ENCODE data around the gene KLK13.
A peak's percentile ranks its signal among the peaks of the same experiment; 100 is the strongest.

KLK13 gene

DNA sequence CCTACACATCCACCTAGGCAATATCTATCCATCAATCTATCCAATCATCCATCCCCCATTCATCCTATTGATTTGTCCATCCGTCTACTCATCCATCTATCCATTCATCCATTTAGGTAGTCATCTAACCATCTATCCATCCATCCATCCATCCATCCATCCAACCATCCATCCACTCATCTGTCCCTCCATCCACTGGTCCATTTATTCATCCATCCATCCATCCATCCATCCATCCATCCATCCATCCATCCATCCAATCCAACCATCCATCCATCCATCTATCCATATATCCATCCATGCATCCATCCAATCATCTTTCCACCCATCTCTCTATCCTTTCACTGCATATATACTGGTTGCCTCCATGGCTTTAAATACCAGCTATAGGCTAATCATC, 3.9 kb downstream of the KLK13 start:
- H3K4me1 ChIP-seq (ENCODE audit: control insufficient read depth, insufficient read depth, low read length), result peaks cover 5% of the 10 kb centered on the region; the same call in 1 of the 2 replicates
- H3K9me3 ChIP-seq (ENCODE audit: control insufficient read depth, insufficient read depth, low read length), result no peaks in the 10 kb centered on the region
- H3K4me3 ChIP-seq (ENCODE audit: low read depth, low read length), result no peak overlapping the region
- no peaks in the 10 kb centered on the region for H3K27me3 ChIP-seq (ENCODE audit: control insufficient read depth, insufficient read depth, low read length)
- no peak overlapping the region for H3K9ac ChIP-seq (ENCODE audit: low read depth, low read length)
- no peaks in the 10 kb centered on the region for H3K36me3 ChIP-seq (ENCODE audit: control insufficient read depth, insufficient read depth, low read length)
- H3K27ac ChIP-seq (ENCODE audit: low read depth, low read length), result no peak overlapping the region

DNA sequence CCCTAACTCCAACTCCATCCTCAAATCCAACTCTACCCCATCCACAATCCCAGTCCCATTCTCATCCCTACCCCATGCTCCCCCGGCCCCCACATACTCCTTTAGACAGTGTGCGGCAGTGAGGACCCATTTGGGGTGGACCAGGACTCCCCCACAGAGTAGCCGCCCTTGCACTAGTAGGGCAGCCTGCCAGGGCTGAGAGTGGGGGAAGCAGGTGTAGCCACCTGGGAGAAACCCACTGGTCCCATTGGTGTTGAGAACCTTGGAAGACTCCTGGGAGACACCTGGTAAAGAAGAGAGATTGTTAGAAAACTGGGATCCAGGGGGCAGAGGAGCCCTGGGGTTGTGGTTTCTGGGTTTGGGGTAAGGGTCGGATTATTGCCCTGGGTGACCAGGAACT, 4.6 kb downstream of the KLK13 start:
- H3K36me3 ChIP-seq (ENCODE audit: control insufficient read depth, insufficient read depth, low read length), result no peaks in the 10 kb centered on the region
- H3K4me1 ChIP-seq (ENCODE audit: control insufficient read depth, insufficient read depth, low read length), result no peaks in the 10 kb centered on the region
- H3K27ac ChIP-seq (ENCODE audit: low read depth, low read length), result no peak overlapping the region
- H3K4me3 ChIP-seq (ENCODE audit: low read depth, low read length), result no peak overlapping the region
- no peaks in the 10 kb centered on the region for H3K27me3 ChIP-seq (ENCODE audit: control insufficient read depth, insufficient read depth, low read length)
- H3K9me3 ChIP-seq (ENCODE audit: control insufficient read depth, insufficient read depth, low read length), result no peaks in the 10 kb centered on the region
- H3K9ac ChIP-seq (ENCODE audit: low read depth, low read length), result no peak overlapping the region

GRCh38 chr19:51059715-51060114, 5.2 kb downstream of the KLK13 start:
- Histone ChIP-seq H3K4me1 (ENCODE audit: control insufficient read depth, insufficient read depth, low read length) (no peaks in the 10 kb centered on the region), H3K9ac (ENCODE audit: low read depth, low read length) (no peak overlapping the region), H3K9me3 (ENCODE audit: control insufficient read depth, insufficient read depth, low read length) (no peaks in the 10 kb centered on the region), H3K27me3 (ENCODE audit: control insufficient read depth, insufficient read depth, low read length) (no peaks in the 10 kb centered on the region), H3K4me3 (ENCODE audit: low read depth, low read length) (no peak overlapping the region), H3K27ac (ENCODE audit: low read depth, low read length) (no peak overlapping the region), H3K36me3 (ENCODE audit: control insufficient read depth, insufficient read depth, low read length) (no peaks in the 10 kb centered on the region)

GRCh38 chr19:51055866-51056265, 9.0 kb downstream of the KLK13 start:
- Histone ChIP-seq H3K27ac (ENCODE audit: low read depth, low read length) (no peak overlapping the region), H3K9me3 (ENCODE audit: control insufficient read depth, insufficient read depth, low read length) (no peaks in the 10 kb centered on the region), H3K4me1 (ENCODE audit: control insufficient read depth, insufficient read depth, low read length) (no peaks in the 10 kb centered on the region), H3K27me3 (ENCODE audit: control insufficient read depth, insufficient read depth, low read length) (no peaks in the 10 kb centered on the region), H3K9ac (ENCODE audit: low read depth, low read length) (no peak overlapping the region), H3K36me3 (ENCODE audit: control insufficient read depth, insufficient read depth, low read length) (no peaks in the 10 kb centered on the region), H3K4me3 (ENCODE audit: low read depth, low read length) (no peak overlapping the region)

- H3K4me3 ChIP-seq (ENCODE audit: low read depth, low read length), result no peak overlapping the region
- peak overlapping the region; percentile 88 for H3K27ac ChIP-seq (ENCODE audit: low read depth, low read length)
- no peaks in the 10 kb centered on the region for H3K27me3 ChIP-seq (ENCODE audit: control insufficient read depth, insufficient read depth, low read length)
- H3K4me1 ChIP-seq (ENCODE audit: control insufficient read depth, insufficient read depth, low read length), result peaks cover 12% of the 10 kb centered on the region; the same call in 1 of the 2 replicates
- no peak overlapping the region for H3K9ac ChIP-seq (ENCODE audit: low read depth, low read length)
- no peaks in the 10 kb centered on the region for H3K9me3 ChIP-seq (ENCODE audit: control insufficient read depth, insufficient read depth, low read length)
- no peaks in the 10 kb centered on the region for H3K36me3 ChIP-seq (ENCODE audit: control insufficient read depth, insufficient read depth, low read length)
Observed at GRCh38 chr19:51047031-51047335, 17.9 kb downstream of the KLK13 start.

DNA sequence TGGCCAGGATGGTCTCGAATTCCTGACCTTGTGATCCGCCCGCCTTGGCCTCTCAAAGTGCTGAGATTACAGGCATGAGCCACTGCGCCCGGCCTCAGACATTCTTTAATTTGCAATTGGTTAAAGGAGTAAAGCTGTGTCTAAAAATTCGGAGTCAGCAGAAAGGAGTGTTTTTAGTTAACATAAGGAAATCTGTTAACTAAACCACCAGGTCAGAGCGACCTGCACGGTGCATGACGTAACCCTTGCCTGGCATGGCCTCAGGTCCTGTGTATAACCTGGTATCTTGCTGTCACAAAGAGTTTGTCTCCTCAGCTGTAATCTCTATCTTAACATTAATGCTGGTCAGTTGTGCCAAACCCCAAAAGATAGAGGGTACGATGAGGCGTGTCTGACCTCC, 20.6 kb downstream of the KLK13 start:
- Histone ChIP-seq H3K9me3 (ENCODE audit: control insufficient read depth, insufficient read depth, low read length) (no peaks in the 10 kb centered on the region), H3K4me1 (ENCODE audit: control insufficient read depth, insufficient read depth, low read length) (peaks cover 12% of the 10 kb centered on the region; the same call in 1 of the 2 replicates), H3K27me3 (ENCODE audit: control insufficient read depth, insufficient read depth, low read length) (no peaks in the 10 kb centered on the region), H3K9ac (ENCODE audit: low read depth, low read length) (no peak overlapping the region), H3K27ac (ENCODE audit: low read depth, low read length) (no peak overlapping the region), H3K36me3 (ENCODE audit: control insufficient read depth, insufficient read depth, low read length) (no peaks in the 10 kb centered on the region), H3K4me3 (ENCODE audit: low read depth, low read length) (no peak overlapping the region)

DNA sequence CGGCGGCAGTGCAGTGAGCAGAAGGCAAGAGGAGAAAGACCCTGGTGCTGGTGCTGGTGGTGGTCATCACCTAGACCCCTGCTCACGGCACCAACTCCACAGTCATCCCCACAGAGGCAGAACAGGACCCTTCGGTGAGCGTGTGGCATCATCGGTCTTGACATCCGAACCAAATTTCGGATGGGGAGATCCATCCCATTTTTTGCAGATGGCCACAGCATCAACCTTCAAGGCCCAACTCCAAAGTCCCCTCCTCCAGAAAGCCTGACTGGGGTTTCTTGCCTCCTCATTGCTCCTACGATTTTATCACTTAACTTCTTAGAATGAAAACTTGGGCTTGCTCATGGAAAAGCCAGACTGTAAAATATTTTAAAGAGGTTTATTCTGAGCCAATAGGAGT, 21.4 kb downstream of the KLK13 start:
- H3K4me3 ChIP-seq (ENCODE audit: low read depth, low read length), result no peak overlapping the region
- H3K9ac ChIP-seq (ENCODE audit: low read depth, low read length), result no peak overlapping the region
- H3K4me1 ChIP-seq (ENCODE audit: control insufficient read depth, insufficient read depth, low read length), result peaks cover 12% of the 10 kb centered on the region; the same call in 1 of the 2 replicates
- H3K36me3 ChIP-seq (ENCODE audit: control insufficient read depth, insufficient read depth, low read length), result no peaks in the 10 kb centered on the region
- no peaks in the 10 kb centered on the region for H3K9me3 ChIP-seq (ENCODE audit: control insufficient read depth, insufficient read depth, low read length)
- no peaks in the 10 kb centered on the region for H3K27me3 ChIP-seq (ENCODE audit: control insufficient read depth, insufficient read depth, low read length)
- H3K27ac ChIP-seq (ENCODE audit: low read depth, low read length), result no peak overlapping the region

GRCh38 chr19:51040151-51040550, 24.7 kb downstream of the KLK13 start:
- peaks cover 2% of the 10 kb centered on the region; the same call in 1 of the 2 replicates for H3K4me1 ChIP-seq (ENCODE audit: control insufficient read depth, insufficient read depth, low read length)
- H3K27ac ChIP-seq (ENCODE audit: low read depth, low read length), result no peak overlapping the region
- no peak overlapping the region for H3K4me3 ChIP-seq (ENCODE audit: low read depth, low read length)
- H3K36me3 ChIP-seq (ENCODE audit: control insufficient read depth, insufficient read depth, low read length), result no peaks in the 10 kb centered on the region
- no peaks in the 10 kb centered on the region for H3K27me3 ChIP-seq (ENCODE audit: control insufficient read depth, insufficient read depth, low read length)
- H3K9me3 ChIP-seq (ENCODE audit: control insufficient read depth, insufficient read depth, low read length), result no peaks in the 10 kb centered on the region
- no peak overlapping the region for H3K9ac ChIP-seq (ENCODE audit: low read depth, low read length)

GRCh38 chr19:51036519-51036918, 28.4 kb downstream of the KLK13 start:
- H3K4me1 ChIP-seq (ENCODE audit: control insufficient read depth, insufficient read depth, low read length), result no peaks in the 10 kb centered on the region
- no peaks in the 10 kb centered on the region for H3K27me3 ChIP-seq (ENCODE audit: control insufficient read depth, insufficient read depth, low read length)
- H3K27ac ChIP-seq (ENCODE audit: low read depth, low read length), result no peak overlapping the region

DNA sequence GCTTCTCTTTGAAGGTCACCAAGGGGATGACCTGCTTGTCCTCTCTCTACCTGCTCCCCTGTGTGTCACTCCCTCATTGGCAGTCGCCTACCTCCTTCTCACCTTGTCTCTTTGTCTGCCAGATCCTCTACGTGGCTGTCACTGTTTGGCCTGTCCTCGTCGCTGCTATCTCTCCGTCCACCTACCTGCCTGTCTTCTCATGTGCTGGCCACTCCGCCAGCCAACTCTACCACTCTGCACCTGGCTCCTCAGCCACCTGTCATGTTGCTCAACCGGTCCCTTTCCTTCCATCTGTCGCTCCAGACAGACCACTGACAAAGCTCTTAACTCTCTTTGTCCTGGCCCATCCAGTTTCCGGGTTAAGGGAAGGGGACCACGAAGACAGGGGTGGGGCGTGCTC, 30.2 kb downstream of the KLK13 start, which contains the start of gene KLK12:
Gene KLK12, minus strand, starts transcription at position 299 of the 400 bp plus-strand sequence. CDS start 381 bp downstream, outside the sequence.
- no peaks in the 10 kb centered on the region for H3K9me3 ChIP-seq (ENCODE audit: control insufficient read depth, insufficient read depth, low read length)
- H3K36me3 ChIP-seq (ENCODE audit: control insufficient read depth, insufficient read depth, low read length), result no peaks in the 10 kb centered on the region
- no peak within 1 kb of the TSS for H3K9ac ChIP-seq (ENCODE audit: low read depth, low read length)
- no peaks in the 10 kb centered on the region for H3K4me1 ChIP-seq (ENCODE audit: control insufficient read depth, insufficient read depth, low read length)
- no peaks in the 10 kb centered on the region for H3K27me3 ChIP-seq (ENCODE audit: control insufficient read depth, insufficient read depth, low read length)
- H3K27ac ChIP-seq (ENCODE audit: low read depth, low read length), result no peak within 1 kb of the TSS
- H3K4me3 ChIP-seq (ENCODE audit: low read depth, low read length), result no peak within 1 kb of the TSS

More at GRCh38 chr19:51036519-51036918, 28.4 kb downstream of the KLK13 start:
- no peaks in the 10 kb centered on the region for H3K36me3 ChIP-seq (ENCODE audit: control insufficient read depth, insufficient read depth, low read length)
- no peak overlapping the region for H3K4me3 ChIP-seq (ENCODE audit: low read depth, low read length)
- H3K9me3 ChIP-seq (ENCODE audit: control insufficient read depth, insufficient read depth, low read length), result no peaks in the 10 kb centered on the region
- no peak overlapping the region for H3K9ac ChIP-seq (ENCODE audit: low read depth, low read length)

GRCh38 chr19:51031880-51032225, 33.0 kb downstream of the KLK13 start:
- Histone ChIP-seq H3K36me3 (ENCODE audit: control insufficient read depth, insufficient read depth, low read length) (no peaks in the 10 kb centered on the region), H3K9ac (ENCODE audit: low read depth, low read length) (no peak overlapping the region), H3K27me3 (ENCODE audit: control insufficient read depth, insufficient read depth, low read length) (no peaks in the 10 kb centered on the region), H3K27ac (ENCODE audit: low read depth, low read length) (no peak overlapping the region), H3K4me1 (ENCODE audit: control insufficient read depth, insufficient read depth, low read length) (peaks cover under 1% of the 10 kb centered on the region; the same call in 1 of the 2 replicates), H3K4me3 (ENCODE audit: low read depth, low read length) (no peak overlapping the region), H3K9me3 (ENCODE audit: control insufficient read depth, insufficient read depth, low read length) (no peaks in the 10 kb centered on the region)
